HAP-1 (cell line): ENCODE results near the gene TARBP1.

Experiments used
- DNase-seq, 2 experiments: peaks; one replicate each; pipeline ENCODE4 v3.0.0-alpha.2; 2016 to 2020; ENCODE audit warnings: low spot score in 2 of 2
- H3K27me3 ChIP-seq: fragments of 250-450 bp; sonication (Bioruptor Pico); 2 replicates; pipeline ENCODE4 v1.5.1; 2020; ENCODE audit warnings: low read depth, mild to moderate bottlenecking, moderate library complexity
- H3K36me3 ChIP-seq: fragments of 250-450 bp; sonication (Bioruptor Pico); replicated peaks from 2 replicates; pipeline ENCODE4 v1.5.1; 2020; ENCODE audit warnings: mild to moderate bottlenecking
- H3K4me1 ChIP-seq: fragments of 250-450 bp; sonication (Bioruptor Pico); 2 replicates; pipeline ENCODE4 v1.5.1; 2020; ENCODE audit warnings: mild to moderate bottlenecking
- H3K4me3 ChIP-seq: fragments of 250-450 bp; sonication (Bioruptor Pico); 2 replicates; pipeline ENCODE4 v1.5.1; 2020; ENCODE audit warnings: mild to moderate bottlenecking, moderate library complexity
- H3K9me3 ChIP-seq: fragments of 250-450 bp; sonication (Bioruptor Pico); 2 replicates; pipeline ENCODE4 v1.5.1; 2020; ENCODE audit warnings: mild to moderate bottlenecking, moderate library complexity
- in situ Hi-C: fragments of 300-500 bp; cut with MboI; formaldehyde crosslinking; loops from 3 replicates; pipeline ENCODE4 v1.14.3; 2020; ENCODE audit warnings: low sequenced_read_pairs, inconsistent platforms, mixed read lengths

Gene TARBP1

DNA sequence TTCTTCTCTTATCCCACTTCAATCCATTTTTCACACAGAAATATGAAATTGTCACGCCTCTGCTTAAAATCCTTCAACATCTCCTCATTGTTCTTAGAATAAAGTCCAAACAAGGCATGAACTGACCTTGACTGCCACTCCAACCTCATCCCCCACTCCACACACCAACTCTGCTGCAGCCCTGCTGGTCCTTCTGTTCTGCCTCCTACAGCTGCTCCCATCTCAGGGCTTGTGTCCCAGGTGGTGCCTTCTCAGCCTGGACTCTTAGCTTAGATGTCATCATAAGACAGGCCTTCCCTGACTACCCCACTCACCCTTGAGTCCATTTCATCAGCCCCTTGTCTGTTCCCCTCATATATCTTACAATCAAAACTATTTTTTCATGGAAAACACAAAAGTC is 10.4 kb downstream of the TARBP1 start:
- in situ Hi-C loops: no loop called here
- Histone ChIP-seq H3K27me3 (no peaks in the 10 kb centered on the region), H3K9me3 (no peaks in the 10 kb centered on the region), H3K4me3 (no peak overlapping the region), H3K36me3 (peaks cover 26% of the 10 kb centered on the region), H3K4me1 (no peaks in the 10 kb centered on the region)
- no peak for DNase-seq

GRCh38 chr1:234467821-234468220 is 11.2 kb downstream of the TARBP1 start:
- in situ Hi-C loops: no loop called here
- no peak overlapping the region for H3K4me3 ChIP-seq
- DNase-seq: no peak
- no peaks in the 10 kb centered on the region for H3K4me1 ChIP-seq
- H3K36me3 ChIP-seq: peaks cover 33% of the 10 kb centered on the region
- H3K27me3 ChIP-seq: no peaks in the 10 kb centered on the region
- no peaks in the 10 kb centered on the region for H3K9me3 ChIP-seq

DNA sequence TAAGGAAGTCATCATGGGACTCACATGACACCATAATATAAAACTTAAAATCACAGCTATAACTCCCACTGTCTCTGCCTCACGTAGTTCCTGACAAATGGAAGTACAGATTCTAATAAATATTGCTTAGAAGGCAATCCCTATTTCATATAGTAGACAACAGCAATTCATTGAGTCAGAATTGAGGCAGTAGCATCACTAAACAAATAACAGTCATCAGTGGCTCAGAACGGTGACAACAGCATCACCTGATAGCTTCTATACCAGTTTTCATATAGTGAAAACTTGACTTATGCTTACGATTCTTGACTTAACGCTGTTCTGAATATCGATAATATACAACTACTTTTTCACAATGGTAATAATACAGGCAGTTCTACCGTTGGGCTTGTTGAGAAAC is 12.0 kb downstream of the TARBP1 start:
- no peak overlapping the region for H3K4me3 ChIP-seq
- H3K27me3 ChIP-seq: no peaks in the 10 kb centered on the region
- no peaks in the 10 kb centered on the region for H3K4me1 ChIP-seq
- H3K36me3 ChIP-seq: peaks cover 37% of the 10 kb centered on the region
- H3K9me3 ChIP-seq: no peaks in the 10 kb centered on the region
- in situ Hi-C loops: no loop called here
- no peak for DNase-seq

- no peak overlapping the region for H3K4me3 ChIP-seq
- in situ Hi-C loops: no loop called here
- no peaks in the 10 kb centered on the region for H3K4me1 ChIP-seq
- no peak for DNase-seq
- H3K36me3 ChIP-seq: peaks cover 47% of the 10 kb centered on the region
- no peaks in the 10 kb centered on the region for H3K27me3 ChIP-seq
- no peaks in the 10 kb centered on the region for H3K9me3 ChIP-seq
Observed at GRCh38 chr1:234463749-234464148, 15.2 kb downstream of the TARBP1 start.

DNA sequence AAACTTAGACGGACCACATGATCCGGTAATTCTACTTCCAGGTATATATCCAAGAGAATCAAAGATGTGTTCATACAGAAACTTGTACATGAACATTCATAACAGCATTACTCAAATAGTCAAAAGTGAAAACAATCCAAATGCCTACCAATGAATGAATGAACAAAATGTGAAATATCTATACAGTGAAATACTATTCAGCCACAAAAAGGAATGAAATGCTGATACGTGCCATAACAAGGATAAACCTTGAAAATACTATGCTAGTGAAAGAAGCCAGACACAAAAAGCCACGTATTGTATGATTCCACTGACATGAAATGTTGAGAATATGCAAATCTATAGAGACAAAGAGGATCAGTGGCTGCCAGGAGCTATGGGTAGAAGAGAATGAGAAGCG is 18.3 kb downstream of the TARBP1 start:
- H3K9me3 ChIP-seq: no peaks in the 10 kb centered on the region
- in situ Hi-C loops: no loop called here
- peaks cover 47% of the 10 kb centered on the region for H3K36me3 ChIP-seq
- H3K4me1 ChIP-seq: no peaks in the 10 kb centered on the region
- no peak for DNase-seq
- H3K4me3 ChIP-seq: no peak overlapping the region
- H3K27me3 ChIP-seq: no peaks in the 10 kb centered on the region

DNA sequence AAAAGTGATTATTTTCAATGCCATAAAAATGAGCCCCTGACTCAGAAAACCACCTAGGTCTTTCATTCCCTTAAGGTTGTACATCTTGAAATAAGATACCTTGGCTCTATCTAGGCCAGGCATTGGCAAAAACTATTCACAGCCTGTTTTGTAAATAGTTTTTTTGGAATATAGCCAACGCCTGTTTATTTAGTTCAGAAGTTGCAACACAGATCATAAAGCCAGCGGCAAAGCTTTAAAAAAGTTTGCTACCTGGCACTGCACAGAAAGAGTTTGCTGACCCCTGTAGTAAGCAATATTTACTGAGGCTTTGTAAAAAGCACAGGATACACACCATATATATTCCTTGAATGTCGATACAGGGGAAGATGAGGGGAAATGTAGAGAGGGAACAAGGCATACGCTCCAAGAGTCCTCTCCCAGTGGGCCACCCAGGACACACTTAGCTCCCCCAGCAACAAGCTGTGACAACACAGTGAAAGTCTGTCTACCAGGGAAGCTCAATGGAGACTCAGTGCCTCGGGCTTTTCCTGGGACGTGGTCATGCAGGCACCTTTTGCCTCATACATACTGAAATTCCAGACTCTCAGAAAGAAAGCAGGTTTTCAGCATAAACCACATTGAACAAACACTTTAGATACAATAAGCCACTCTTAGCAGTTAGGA is 20.5 kb downstream of the TARBP1 start:
- no peaks in the 10 kb centered on the region for H3K9me3 ChIP-seq
- in situ Hi-C loops: no loop called here
- H3K4me3 ChIP-seq: no peak overlapping the region
- no peaks in the 10 kb centered on the region for H3K4me1 ChIP-seq
- peaks cover 36% of the 10 kb centered on the region for H3K36me3 ChIP-seq
- no peak for DNase-seq
- H3K27me3 ChIP-seq: no peaks in the 10 kb centered on the region

- H3K4me1 ChIP-seq: no peaks in the 10 kb centered on the region; the same call in 1 of the 2 replicates
- peaks cover 17% of the 10 kb centered on the region for H3K36me3 ChIP-seq
- no peak overlapping the region for H3K4me3 ChIP-seq
- no peaks in the 10 kb centered on the region for H3K27me3 ChIP-seq
- no peak for DNase-seq
- H3K9me3 ChIP-seq: no peaks in the 10 kb centered on the region
- in situ Hi-C loops: no loop called here
Observed at GRCh38 chr1:234454926-234455325, 24.1 kb downstream of the TARBP1 start.

DNA sequence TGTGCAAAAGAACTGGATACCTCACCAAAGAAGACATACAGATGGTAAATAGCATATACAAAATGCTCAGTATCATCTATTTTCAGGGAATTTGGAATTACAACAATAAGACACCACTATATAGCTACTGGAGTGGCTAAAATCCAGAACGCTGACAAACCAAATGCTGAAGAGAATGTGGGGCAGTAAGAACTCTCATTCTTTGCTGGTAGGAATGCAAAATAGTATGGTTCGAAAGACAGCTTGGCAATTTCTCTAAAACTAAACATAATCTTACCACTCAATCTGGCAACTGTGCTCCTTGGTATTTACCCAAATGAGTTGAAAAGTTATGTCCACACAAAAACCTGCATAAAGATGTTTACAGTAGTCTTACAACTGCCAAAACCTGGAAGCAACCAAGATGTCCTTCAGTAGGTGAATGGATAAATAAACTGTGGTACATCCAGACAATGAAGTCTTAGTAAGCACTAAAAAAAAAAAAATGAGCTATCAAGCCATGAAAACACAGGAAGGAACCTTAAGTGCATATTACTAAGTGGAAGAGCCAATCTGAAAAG is 26.5 kb downstream of the TARBP1 start:
- Histone ChIP-seq H3K27me3 (no peaks in the 10 kb centered on the region), H3K9me3 (no peaks in the 10 kb centered on the region), H3K4me3 (no peak overlapping the region), H3K4me1 (no peaks in the 10 kb centered on the region; the same call in 1 of the 2 replicates), H3K36me3 (peaks cover 20% of the 10 kb centered on the region)
- no peak for DNase-seq
- in situ Hi-C loops: no loop called here

DNA sequence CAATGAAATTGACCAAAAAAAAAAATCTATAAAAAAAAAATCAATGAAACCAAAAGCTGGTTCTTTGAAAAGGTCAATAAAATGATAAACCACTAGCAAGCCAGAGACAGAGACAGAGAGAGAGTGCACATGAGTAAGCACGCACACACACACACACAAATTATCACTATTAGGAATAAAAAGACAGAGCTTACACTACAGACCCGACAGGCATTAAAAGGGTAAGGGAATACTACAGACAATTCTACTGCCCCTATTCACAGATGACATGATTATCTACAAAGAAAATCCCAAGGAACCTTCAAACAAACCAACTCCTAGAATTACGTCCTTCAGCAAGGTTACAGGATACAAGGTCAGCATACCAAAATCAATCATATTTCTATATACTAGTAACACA is 38.6 kb downstream of the TARBP1 start:
- peaks cover 2% of the 10 kb centered on the region; the same call in 1 of the 2 replicates for H3K9me3 ChIP-seq
- in situ Hi-C loops: no loop called here
- DNase-seq: no peak
- no peaks in the 10 kb centered on the region for H3K27me3 ChIP-seq
- peaks cover 5% of the 10 kb centered on the region for H3K36me3 ChIP-seq
- no peaks in the 10 kb centered on the region for H3K4me1 ChIP-seq
- no peak overlapping the region for H3K4me3 ChIP-seq

DNA sequence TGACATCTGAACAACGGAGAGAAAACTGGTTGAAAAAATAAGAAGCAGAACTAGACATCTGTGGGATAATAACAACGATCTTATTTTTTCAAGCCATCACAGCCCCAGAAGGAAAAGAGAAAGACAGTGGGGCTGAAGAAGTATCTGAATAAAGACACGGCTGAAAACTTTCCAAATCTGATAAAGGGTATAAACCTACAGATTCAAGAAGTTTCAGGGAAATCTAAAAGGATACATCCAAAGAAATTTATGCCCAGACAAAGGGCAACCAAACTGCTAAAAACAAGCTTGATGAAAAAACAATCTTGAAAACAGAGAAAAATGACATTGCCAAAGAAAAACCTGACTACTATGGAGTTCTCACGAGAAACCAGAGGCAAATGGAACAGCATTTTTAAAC is 40.4 kb downstream of the TARBP1 start:
- in situ Hi-C loops: no loop called here
- H3K4me1 ChIP-seq: no peaks in the 10 kb centered on the region
- no peaks in the 10 kb centered on the region for H3K27me3 ChIP-seq
- H3K4me3 ChIP-seq: no peak overlapping the region
- H3K9me3 ChIP-seq: peaks cover 2% of the 10 kb centered on the region; the same call in 1 of the 2 replicates
- no peak for DNase-seq
- H3K36me3 ChIP-seq: peaks cover 5% of the 10 kb centered on the region

DNA sequence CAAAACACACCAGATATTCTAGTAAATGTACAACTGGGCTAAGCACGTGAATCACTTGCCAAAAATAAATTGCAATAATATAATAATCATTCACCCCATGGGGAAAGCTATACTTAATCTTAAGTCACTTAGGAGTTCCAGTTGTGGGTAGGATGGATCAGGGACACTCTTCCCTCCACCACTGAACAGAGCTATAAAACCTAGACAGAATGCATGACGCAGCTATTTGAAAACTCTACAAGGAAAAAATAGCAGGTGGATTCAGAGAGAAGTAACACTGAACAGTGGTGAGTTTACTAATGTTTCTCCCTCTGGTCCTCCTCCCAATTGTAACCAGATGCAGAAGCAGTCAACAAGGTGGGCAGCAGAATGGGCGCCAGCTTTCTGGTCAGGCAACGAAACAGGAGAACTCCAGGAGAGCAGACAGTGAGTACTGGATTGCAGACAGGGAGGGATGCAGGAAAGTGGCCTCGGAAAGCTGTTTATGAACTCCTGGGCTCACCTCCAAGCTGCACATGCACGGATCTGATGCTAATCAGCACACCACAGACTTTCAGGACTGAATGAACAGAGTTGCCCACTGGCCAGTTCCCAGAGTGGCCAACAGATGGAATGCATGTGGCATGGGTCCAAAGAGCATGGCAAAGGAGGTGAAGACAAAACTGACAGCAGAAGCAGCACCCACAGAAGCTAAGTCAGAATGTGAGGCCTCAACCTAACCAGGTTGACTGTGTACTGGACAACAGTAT is 41.4 kb downstream of the TARBP1 start:
- H3K4me3 ChIP-seq: no peak overlapping the region
- H3K27me3 ChIP-seq: no peaks in the 10 kb centered on the region
- peaks cover 2% of the 10 kb centered on the region; the same call in 1 of the 2 replicates for H3K9me3 ChIP-seq
- in situ Hi-C loops: no loop called here
- no peak for DNase-seq
- no peaks in the 10 kb centered on the region for H3K4me1 ChIP-seq
- H3K36me3 ChIP-seq: peaks cover 5% of the 10 kb centered on the region; the same call in 1 of the 2 replicates

GRCh38 chr1:234435620-234436019 is 43.4 kb downstream of the TARBP1 start:
- in situ Hi-C loops: no loop called here
- Histone ChIP-seq H3K27me3 (no peaks in the 10 kb centered on the region), H3K9me3 (peaks cover 1% of the 10 kb centered on the region; the same call in 1 of the 2 replicates), H3K36me3 (peaks cover 10% of the 10 kb centered on the region; the same call in 1 of the 2 replicates), H3K4me3 (no peak overlapping the region), H3K4me1 (no peaks in the 10 kb centered on the region)
- no peak for DNase-seq

DNA sequence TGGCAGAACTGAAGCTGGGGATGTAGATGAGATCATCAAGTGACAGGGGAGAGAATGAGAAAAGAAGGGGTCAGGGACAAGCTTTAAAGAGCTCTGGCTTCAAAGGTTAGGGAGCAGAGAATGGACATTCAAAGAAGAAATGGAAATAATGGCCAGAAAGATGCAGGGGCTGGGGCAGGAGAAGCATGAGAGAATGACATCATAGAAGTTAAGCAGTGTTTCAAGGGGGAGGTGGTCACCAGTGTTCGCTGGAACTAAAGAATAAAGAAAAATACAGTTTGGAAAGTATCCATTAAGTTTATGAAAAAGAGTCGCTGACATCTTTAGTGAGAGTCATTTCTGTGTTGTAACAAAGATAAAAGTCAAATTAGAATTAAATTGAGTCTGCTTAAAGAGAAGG is 44.3 kb downstream of the TARBP1 start:
- no peaks in the 10 kb centered on the region for H3K27me3 ChIP-seq
- peaks cover 11% of the 10 kb centered on the region for H3K36me3 ChIP-seq
- no peak overlapping the region for H3K4me3 ChIP-seq
- no peaks in the 10 kb centered on the region for H3K9me3 ChIP-seq
- in situ Hi-C loops: no loop called here
- DNase-seq: no peak
- no peaks in the 10 kb centered on the region for H3K4me1 ChIP-seq

DNA sequence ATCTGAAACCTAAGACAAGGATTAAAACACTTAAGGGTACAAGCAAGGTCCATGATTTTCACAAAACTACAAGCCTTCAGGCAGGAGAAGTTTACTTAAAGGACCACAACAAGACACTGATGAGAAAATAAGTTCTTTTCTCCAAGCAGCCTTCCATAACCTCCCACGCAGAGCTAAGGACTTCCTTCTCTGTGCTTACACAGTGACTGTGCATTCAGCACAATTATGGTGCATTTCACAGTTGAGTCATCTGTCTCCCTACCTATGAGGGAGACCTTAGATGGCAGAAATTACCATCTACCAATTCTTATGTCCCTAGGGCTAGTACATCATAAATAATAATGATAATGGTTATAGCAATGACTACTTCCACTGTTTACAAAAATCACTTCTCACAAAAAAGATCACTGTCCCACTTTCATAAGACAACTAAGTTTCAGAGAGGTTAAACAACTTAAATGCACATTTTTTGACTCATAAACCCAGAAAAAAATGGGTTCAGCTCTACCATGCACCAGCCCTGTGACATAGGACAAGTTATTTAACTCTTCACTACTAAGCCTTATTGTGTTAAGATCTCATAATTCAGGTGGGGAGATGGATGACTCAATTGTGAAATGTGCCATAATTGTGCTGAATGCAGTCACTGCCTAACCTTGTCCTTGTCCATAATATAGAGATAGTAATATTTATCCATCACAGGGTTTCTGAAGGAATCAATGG is 45.3 kb downstream of the TARBP1 start:
- Histone ChIP-seq H3K27me3 (no peaks in the 10 kb centered on the region), H3K4me3 (no peak overlapping the region), H3K4me1 (no peaks in the 10 kb centered on the region), H3K36me3 (peaks cover 21% of the 10 kb centered on the region), H3K9me3 (no peaks in the 10 kb centered on the region)
- DNase-seq: no peak
- in situ Hi-C loops: no loop called here
